Prostate gland (tissue), 2 donors: ENCODE measurements around the gene APOLD1.

Experiments
- CTCF ChIP-seq, 4 experiments: fragments of 200-600 bp in 2 of 4; fragments of 450-650 bp in 2 of 4; sonication (generic) in 2 of 4; IDR thresholded peaks; 1 replicate in 3 of 4; 2 replicates in 1 of 4; pipeline ENCODE4 v1.5.1; 2016 to 2019; ENCODE audit warnings: antibody characterized with exemption in 4 of 4, mild to moderate bottlenecking in 2 of 4, moderate library complexity in 2 of 4
- POLR2A ChIP-seq: fragments of 450-650 bp; IDR thresholded peaks from one replicate; pipeline ENCODE4 v1.6.1; 2016; ENCODE audit warnings: antibody characterized with exemption, mild to moderate bottlenecking
- POLR2AphosphoS5 ChIP-seq: sonication (generic); formaldehyde crosslinking; IDR thresholded peaks from one replicate; pipeline ENCODE4 v1.6.1; 2017; ENCODE audit warnings: antibody characterized with exemption

DNA sequence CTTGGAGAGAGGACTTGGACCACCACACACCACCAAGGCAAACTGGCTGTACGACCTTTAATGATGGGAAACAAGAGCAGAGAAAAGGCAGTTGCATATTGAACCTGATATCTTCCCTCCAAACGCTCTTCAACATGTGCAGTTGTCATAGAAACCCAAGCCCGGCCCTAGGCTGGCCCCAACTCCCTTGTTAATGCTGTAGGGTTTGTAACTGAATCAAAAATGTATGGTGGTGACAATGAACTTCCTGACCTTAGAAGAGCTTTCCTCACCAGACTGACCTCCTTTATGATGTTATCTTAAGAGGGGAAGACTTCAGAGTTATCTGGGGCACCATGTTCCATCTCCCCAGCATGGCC, 12.3 kb downstream of the APOLD1 start:
- no peak for TF ChIP-seq CTCF (IDR thresholded peaks at IDR 0.05)
- TF ChIP-seq POLR2AphosphoS5: no peak
- TF ChIP-seq POLR2A: no peak
